Caco-2 (cell line): ENCODE data around the gene MBD1. TPM values are rescaled to one million over a fixed set of nuclear protein-coding genes. Genes with fewer than 3 reads are reported as not detected.

ENCODE experiments used
- BruUV-seq: library from RNA; stranded (reverse); fragments of 400-500 nt; replicated peaks from 2 replicates; lab custom pipeline; 2021; lab: Mats Ljungman, UMichigan
- CTCF ChIA-PET: fragments of 300-600 bp; sonication (Branson Sonifier 250); formaldehyde crosslinking; loops from one replicate; lab custom pipeline; 2022; ENCODE audit warnings: antibody characterized with exemption; lab: Charles Lee
- POLR2A ChIA-PET: fragments of 300-600 bp; sonication (Branson Sonifier 250); formaldehyde crosslinking; loops from one replicate; lab custom pipeline; 2022; ENCODE audit warnings: antibody characterized with exemption; lab: Charles Lee
- DNase-seq, 2 experiments: peaks; one replicate each; pipeline versions ENCODE4 v3.0.0 to v3.0.0-alpha.2; 2020 to 2022
- H3K27me3 ChIP-seq: replicated peaks from 2 replicates; pipeline ENCODE4 v1.6.0; 2011; ENCODE audit warnings: low read length; ENCODE audit not compliant: control insufficient read depth, insufficient read depth
- H3K36me3 ChIP-seq: 2 replicates; pipeline ENCODE4 v1.5.1; 2011; ENCODE audit warnings: low read length; ENCODE audit not compliant: control insufficient read depth, insufficient read depth
- H3K4me1 ChIP-seq: fragments of 250-450 bp; sonication (Bioruptor Pico); 2 replicates; pipeline ENCODE4 v1.5.1; 2020; ENCODE audit warnings: mild to moderate bottlenecking
- H3K4me3 ChIP-seq: 2 replicates; pipeline ENCODE4 v1.5.1; 2011; ENCODE audit warnings: low read depth, mild to moderate bottlenecking, control low read depth, low read length
- H3K9me3 ChIP-seq: fragments of 250-450 bp; sonication (Bioruptor Pico); 2 replicates; pipeline ENCODE4 v1.5.1; 2020; ENCODE audit warnings: mild to moderate bottlenecking, moderate library complexity
- H3K27ac Mint-ChIP-seq: one replicate; pipeline ENCODE4 v1.8.0; 2022; ENCODE audit warnings: mixed read lengths; ENCODE audit not compliant: unreplicated experiment
- H3K27me3 Mint-ChIP-seq: one replicate; pipeline ENCODE4 v1.8.0; 2022; ENCODE audit warnings: mixed read lengths; ENCODE audit not compliant: insufficient read depth, unreplicated experiment
- H3K36me3 Mint-ChIP-seq: one replicate; pipeline ENCODE4 v1.8.0; 2022; ENCODE audit warnings: mild to moderate bottlenecking, mixed read lengths; ENCODE audit not compliant: insufficient read depth, unreplicated experiment
- H3K4me1 Mint-ChIP-seq: one replicate; pipeline ENCODE4 v1.8.0; 2022; ENCODE audit warnings: low read depth, mixed read lengths; ENCODE audit not compliant: unreplicated experiment
- H3K4me3 Mint-ChIP-seq: one replicate; pipeline ENCODE4 v1.8.0; 2022; ENCODE audit warnings: mild to moderate bottlenecking, moderate library complexity, mixed read lengths; ENCODE audit not compliant: unreplicated experiment
- H3K9me3 Mint-ChIP-seq: one replicate; pipeline ENCODE4 v1.8.0; 2022; ENCODE audit warnings: mixed read lengths; ENCODE audit not compliant: unreplicated experiment
- CTCF ChIP-seq, 2 experiments: fragments of 200-600 bp in 1 of 2; IDR thresholded peaks; 1 replicate in 1 of 2; 2 replicates in 1 of 2; pipeline versions ENCODE4 v1.5.1 to v1.8.0; 2011 to 2022; ENCODE audit warnings: antibody characterized with exemption in 1 of 2, control low read depth in 1 of 2, inconsistent platforms in 1 of 2, low read depth in 1 of 2, low read length in 1 of 2, mild to moderate bottlenecking in 1 of 2, moderate library complexity in 1 of 2; ENCODE audit not compliant: insufficient read depth in 1 of 2, severe bottlenecking in 1 of 2, unreplicated experiment in 1 of 2
- intact Hi-C: fragments of 100-400 bp; cut with micrococcal nuclease; formaldehyde crosslinking; loops from one replicate; pipeline ENCODE4 v1.10.0; 2022; ENCODE audit not compliant: unreplicated experiment
- total RNA-seq: library from RNA; stranded (reverse); gene quantifications from 2 replicates; pipeline ENCODE4 v1.2.3, GENCODE V29; 2022

The MBD1 gene
- total RNA-seq, 1 experiment from 2014 or later: 34.7 TPM

GRCh38 chr18:50276452-50276851 lies 4.9 kb downstream of the MBD1 start:
- intact Hi-C loops: no loop called here
- H3K36me3 ChIP-seq: no peaks in the 10 kb centered on the region; the same call in 1 of the 2 replicates
- H3K9me3 ChIP-seq: no peaks in the 10 kb centered on the region
- no peaks in the 10 kb centered on the region for H3K4me1 ChIP-seq
- TF ChIP-seq CTCF (IDR thresholded peaks at IDR 0.05; ENCODE audit: insufficient read depth in 1 of 2, low read depth in 1 of 2, low read length in 1 of 2, severe bottlenecking in 1 of 2, unreplicated experiment in 1 of 2): no peak
- Mint-ChIP-seq H3K4me1 (peaks cover 12% of the 10 kb centered on the region), H3K9me3 (no peaks in the 10 kb centered on the region), H3K27me3 (no peaks in the 10 kb centered on the region), H3K36me3 (peaks cover 26% of the 10 kb centered on the region), H3K27ac (no peak overlapping the region), H3K4me3 (no peak overlapping the region)
- ChIA-PET CTCF (no interaction called here), POLR2A (no interaction called here)
- H3K27me3 ChIP-seq: no peaks in the 10 kb centered on the region
- H3K4me3 ChIP-seq: no peak overlapping the region
- no TSS peak for BruUV-seq
- no peak for DNase-seq

- TF ChIP-seq CTCF (IDR thresholded peaks at IDR 0.05; ENCODE audit: insufficient read depth in 1 of 2, low read depth in 1 of 2, low read length in 1 of 2, severe bottlenecking in 1 of 2, unreplicated experiment in 1 of 2): no peak
- ChIA-PET CTCF (no interaction called here), POLR2A (no interaction called here)
- H3K27ac Mint-ChIP-seq: no peak overlapping the region
- Histone ChIP-seq H3K36me3 (no peaks in the 10 kb centered on the region; the same call in 1 of the 2 replicates), H3K27me3 (no peaks in the 10 kb centered on the region), H3K4me1 (no peaks in the 10 kb centered on the region), H3K9me3 (no peaks in the 10 kb centered on the region), H3K4me3 (no peak overlapping the region)
- no peak for DNase-seq
- peaks cover 8% of the 10 kb centered on the region for H3K4me1 Mint-ChIP-seq
- peaks cover 24% of the 10 kb centered on the region for H3K36me3 Mint-ChIP-seq
- no TSS peak for BruUV-seq
- no peaks in the 10 kb centered on the region for H3K9me3 Mint-ChIP-seq
- no peak overlapping the region for H3K4me3 Mint-ChIP-seq
- no peaks in the 10 kb centered on the region for H3K27me3 Mint-ChIP-seq
- intact Hi-C loops: no loop called here
Observed at GRCh38 chr18:50275503-50276036, 5.8 kb downstream of the MBD1 start.

GRCh38 chr18:50274941-50275340 lies 6.4 kb downstream of the MBD1 start:
- ChIA-PET POLR2A (no interaction called here), CTCF (no interaction called here)
- DNase-seq: no peak
- Mint-ChIP-seq H3K4me3 (no peak overlapping the region), H3K27ac (no peak overlapping the region), H3K36me3 (peaks cover 24% of the 10 kb centered on the region), H3K27me3 (no peaks in the 10 kb centered on the region), H3K9me3 (no peaks in the 10 kb centered on the region), H3K4me1 (peaks cover 2% of the 10 kb centered on the region)
- no peak overlapping the region for H3K4me3 ChIP-seq
- no peaks in the 10 kb centered on the region; the same call in 1 of the 2 replicates for H3K36me3 ChIP-seq
- no peaks in the 10 kb centered on the region for H3K9me3 ChIP-seq
- no peak for TF ChIP-seq CTCF (IDR thresholded peaks at IDR 0.05; ENCODE audit: insufficient read depth in 1 of 2, low read depth in 1 of 2, low read length in 1 of 2, severe bottlenecking in 1 of 2, unreplicated experiment in 1 of 2)
- no TSS peak for BruUV-seq
- intact Hi-C loops: no loop called here
- no peaks in the 10 kb centered on the region for H3K27me3 ChIP-seq
- no peaks in the 10 kb centered on the region for H3K4me1 ChIP-seq
